H1 (cell line): ENCODE measurements around the gene PIGZ. TPM values are rescaled to one million over a fixed set of nuclear protein-coding genes. Genes with fewer than 3 reads are reported as not detected.

Source experiments
- GABPA ChIP-seq: IDR thresholded peaks from 2 replicates; pipeline ENCODE4 v1.6.1; 2011; ENCODE audit warnings: mild to moderate bottlenecking, low read length, moderate library complexity, borderline replicate concordance; ENCODE audit not compliant: insufficient read depth
- polyA plus RNA-seq, 7 experiments: library from polyadenylated mRNA; depleted of rRNA in 3 of 7; stranded (reverse) in 5 of 7; unstranded in 2 of 7; fragments of >200 nt in 5 of 7; fragments of 200-250 nt in 2 of 7; gene quantifications; 1 replicate in 5 of 7; 2 replicates in 1 of 7; 4 replicates in 1 of 7; pipeline versions ENCODE4 v1.2.1 to v1.2.3, GENCODE V29; 2011 to 2013; ENCODE audit warnings: missing spikeins in 2 of 7, mixed read lengths in 2 of 7
- total RNA-seq: library from RNA; stranded (reverse); fragmentation: NEBNext Ultra II Directional; extraction: Animal tissue kit (Norgen Biotek cat#: 25700); gene quantifications from 2 replicates; pipeline ENCODE4 v1.2.1, GENCODE V29; 2021

Gene PIGZ
- total and polyA plus RNA-seq, 2 of the 8 experiments (the other 6 are each of a cell fraction or from before 2014, with no cell fraction given), result 0.32 TPM; not detected in 1

GRCh38 chr3:196968233-196969133 lies at the start of gene PIGZ (continued):
- TF ChIP-seq GABPA, result peak; percentile 28; the same call in 1 of the 2 replicates
